Esophagus squamous epithelium (tissue), 4 donors: ENCODE data around the gene FBXO9.

ENCODE experiments used
- CTCF ChIP-seq, 6 experiments: fragments of 450-650 bp in 4 of 6; fragments of 200-600 bp in 2 of 6; sonication (generic) in 2 of 6; IDR thresholded peaks; one replicate each; pipeline ENCODE4 v1.5.1; 2016 to 2019; ENCODE audit warnings: antibody characterized with exemption in 6 of 6, mild to moderate bottlenecking in 4 of 6, moderate library complexity in 4 of 6
- POLR2A ChIP-seq, 4 donors: fragments of 450-650 bp; IDR thresholded peaks; one replicate each; pipeline ENCODE4 v1.6.1; 2017; ENCODE audit warnings: antibody characterized with exemption in 4 of 4, mild to moderate bottlenecking in 4 of 4, moderate library complexity in 3 of 4

- no peak for TF ChIP-seq CTCF (IDR thresholded peaks at IDR 0.05)
- TF ChIP-seq POLR2A (IDR thresholded peaks at IDR 0.05), result no peak
Measured at GRCh38 chr6:53059648-53060589, 5.3 kb upstream of the FBXO9 start.
